ENCODE data around the gene TMC5. TPM values are rescaled to one million over a fixed set of nuclear protein-coding genes. Genes with fewer than 3 reads are reported as not detected.
A peak's percentile ranks its signal among the peaks of the same experiment; 100 is the strongest.

Gene TMC5
- total RNA-seq, 1 experiment from 2014 or later: 1.2 TPM

- Mint-ChIP-seq H3K4me3 (no peak overlapping the region; a peak in 1 of 5 replicates), H3K27ac (peak overlapping the region in 1 of 3 experiments; percentile 55; a peak in 1 of 7 replicates), H3K4me1 (peaks cover 19 to 26% of the 10 kb centered on the region in 2 experiments), H3K9me3 (no peaks in the 10 kb centered on the region), H3K27me3 (ENCODE audit: low read depth) (no peaks in the 10 kb centered on the region), H3K36me3 (ENCODE audit: insufficient read depth in 1 of 3, low read depth in 3 of 3) (peaks cover 1 to 26% (median 21%) of the 10 kb centered on the region in 3 experiments; a peak in 5 of 7 replicates)
- H3K14ac ChIP-seq (ENCODE audit: insufficient read depth, low read length): no peak overlapping the region
- no peak overlapping the region for H4K5ac ChIP-seq (ENCODE audit: insufficient read length, low read depth, low read length)
- H3K23ac ChIP-seq (ENCODE audit: insufficient read length, low read depth, low read length): no peak overlapping the region
- no peak overlapping the region for H4K91ac ChIP-seq (ENCODE audit: insufficient read length, low read depth, low read length)
- H2BK120ac ChIP-seq (ENCODE audit: low read depth, low read length, poor library complexity, severe bottlenecking): no peak overlapping the region
- no peak overlapping the region for H3K4ac ChIP-seq (ENCODE audit: low read depth, low read length)
- H2BK15ac ChIP-seq (ENCODE audit: low read depth, low read length): no peak overlapping the region
- H3K4me1 ChIP-seq (ENCODE audit: insufficient read depth, low read length): no peaks in the 10 kb centered on the region
- TF ChIP-seq, protein P1, sequence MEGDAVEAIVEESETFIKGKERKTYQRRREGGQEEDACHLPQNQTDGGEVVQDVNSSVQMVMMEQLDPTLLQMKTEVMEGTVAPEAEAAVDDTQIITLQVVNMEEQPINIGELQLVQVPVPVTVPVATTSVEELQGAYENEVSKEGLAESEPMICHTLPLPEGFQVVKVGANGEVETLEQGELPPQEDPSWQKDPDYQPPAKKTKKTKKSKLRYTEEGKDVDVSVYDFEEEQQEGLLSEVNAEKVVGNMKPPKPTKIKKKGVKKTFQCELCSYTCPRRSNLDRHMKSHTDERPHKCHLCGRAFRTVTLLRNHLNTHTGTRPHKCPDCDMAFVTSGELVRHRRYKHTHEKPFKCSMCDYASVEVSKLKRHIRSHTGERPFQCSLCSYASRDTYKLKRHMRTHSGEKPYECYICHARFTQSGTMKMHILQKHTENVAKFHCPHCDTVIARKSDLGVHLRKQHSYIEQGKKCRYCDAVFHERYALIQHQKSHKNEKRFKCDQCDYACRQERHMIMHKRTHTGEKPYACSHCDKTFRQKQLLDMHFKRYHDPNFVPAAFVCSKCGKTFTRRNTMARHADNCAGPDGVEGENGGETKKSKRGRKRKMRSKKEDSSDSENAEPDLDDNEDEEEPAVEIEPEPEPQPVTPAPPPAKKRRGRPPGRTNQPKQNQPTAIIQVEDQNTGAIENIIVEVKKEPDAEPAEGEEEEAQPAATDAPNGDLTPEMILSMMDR (conservative IDR thresholded peaks at IDR 0.05): no peak
- no peaks in the 10 kb centered on the region for H3K27me3 ChIP-seq (ENCODE audit: insufficient read depth, low read length)
- peaks cover 10% of the 10 kb centered on the region for H3K23me2 ChIP-seq (ENCODE audit: insufficient read length, low read depth, low read length, poor library complexity, severe bottlenecking)
- H3K4me2 ChIP-seq (ENCODE audit: insufficient read depth, insufficient read length, low read length): no peak overlapping the region
- H3K79me2 ChIP-seq (ENCODE audit: insufficient read depth, low read length): peaks cover 2% of the 10 kb centered on the region; the same call in 1 of the 2 replicates
- H2BK12ac ChIP-seq (ENCODE audit: insufficient read length, low read depth, low read length): no peak overlapping the region
- no peak overlapping the region for H3T11ph ChIP-seq (ENCODE audit: low read length)
- H2AFZ ChIP-seq (ENCODE audit: low read length): no peak overlapping the region
- H3K18ac ChIP-seq (ENCODE audit: insufficient read length, low read depth, low read length): no peak overlapping the region
- no peak for DNase-seq
- H3K79me1 ChIP-seq (ENCODE audit: insufficient read depth, low read depth, low read length, poor library complexity, severe bottlenecking): no peaks in the 10 kb centered on the region
- H3K27ac ChIP-seq (ENCODE audit: insufficient read length, low read depth, low read length): no peak overlapping the region
- H2AK5ac ChIP-seq (ENCODE audit: insufficient read length, low read length): no peak overlapping the region
- no peak overlapping the region for H2BK20ac ChIP-seq (ENCODE audit: low read depth, low read length, poor library complexity, severe bottlenecking)
- no peak overlapping the region for H3K9ac ChIP-seq (ENCODE audit: extremely low read depth, insufficient read length, low read length)
- H4K20me1 ChIP-seq (ENCODE audit: control insufficient read depth, insufficient read depth, insufficient read length): no peaks in the 10 kb centered on the region
- H2BK5ac ChIP-seq (ENCODE audit: insufficient read length, low read length): no peak overlapping the region
- H4K8ac ChIP-seq (replicated peaks; ENCODE audit: insufficient read length, low read depth, low read length): no peak overlapping the region
- no CpG with 5 or more reads among the region's 3 CpGs for WGBS (ENCODE audit: extremely low coverage, insufficient read length, low lambda C conversion rate)
- no peaks in the 10 kb centered on the region for H3K9me3 ChIP-seq (ENCODE audit: control insufficient read depth, low read depth, low read length)
- no peak overlapping the region for H3K56ac ChIP-seq (ENCODE audit: insufficient read length, low read depth, low read length)
Observed at GRCh38 chr16:19528666-19529065, 111.0 kb downstream of the TMC5 start.
